Inferior parietal cortex (tissue), 1 donor: Measurements from ENCODE around the gene SYNGAP1.

ENCODE experiments used
- DNase-seq: peaks from one replicate; pipeline ENCODE4 v3.0.0-alpha.2; 2016; ENCODE audit errors: extremely low spot score

Gene SYNGAP1

GRCh38 chr6:33421344-33421643 lies 1.4 kb downstream of the SYNGAP1 start:
- DNase-seq = no peak

GRCh38 chr6:33423777-33424176 lies 3.9 kb downstream of the SYNGAP1 start:
- no peak for DNase-seq

GRCh38 chr6:33424855-33425667 lies 5.2 kb downstream of the SYNGAP1 start:
- no peak for DNase-seq

DNA sequence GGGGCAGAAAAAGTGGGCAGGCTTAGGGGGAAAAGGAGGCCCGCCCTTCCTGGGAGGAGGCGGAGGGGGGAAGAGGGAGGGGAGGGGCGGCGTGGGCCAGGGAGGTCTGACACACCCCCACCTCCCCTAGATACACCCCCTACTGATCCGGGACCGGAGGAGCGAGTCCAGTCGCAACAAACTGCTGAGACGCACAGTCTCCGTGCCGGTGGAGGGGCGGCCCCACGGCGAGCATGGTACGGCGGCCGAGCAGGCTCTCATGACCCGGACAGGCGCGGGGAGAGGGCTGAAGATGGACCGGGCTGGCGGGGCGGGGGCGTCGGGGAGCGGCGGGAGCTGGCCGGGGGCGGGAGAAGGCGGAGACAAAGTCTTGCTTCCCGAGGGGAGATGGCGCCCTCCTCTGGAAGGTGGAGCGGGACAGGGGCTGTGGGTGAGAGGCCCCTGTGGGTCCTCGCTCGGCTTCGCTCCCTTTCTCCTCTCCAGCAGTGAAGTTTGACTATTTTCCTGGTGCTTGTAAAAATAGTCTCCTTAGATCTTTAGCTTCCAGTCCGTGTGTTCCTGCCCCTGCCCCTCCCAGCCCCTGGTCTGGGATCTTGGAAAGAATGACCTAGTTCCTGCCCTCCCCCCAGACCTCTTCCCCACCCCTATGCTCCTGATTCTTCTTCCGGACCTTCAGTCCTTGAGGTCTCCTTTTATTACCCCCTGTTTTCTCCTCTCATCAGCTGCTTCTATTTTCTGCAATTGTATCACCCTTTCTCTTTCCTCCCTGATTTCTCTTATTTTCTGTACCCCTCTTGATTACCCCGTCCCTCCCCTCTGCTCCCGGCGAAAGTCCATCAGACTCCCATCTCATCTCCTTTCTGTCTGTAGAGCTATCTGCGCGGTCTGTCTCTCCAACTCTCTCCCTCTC lies 6.1 kb downstream of the SYNGAP1 start:
- peak; percentile 71 for DNase-seq

DNA sequence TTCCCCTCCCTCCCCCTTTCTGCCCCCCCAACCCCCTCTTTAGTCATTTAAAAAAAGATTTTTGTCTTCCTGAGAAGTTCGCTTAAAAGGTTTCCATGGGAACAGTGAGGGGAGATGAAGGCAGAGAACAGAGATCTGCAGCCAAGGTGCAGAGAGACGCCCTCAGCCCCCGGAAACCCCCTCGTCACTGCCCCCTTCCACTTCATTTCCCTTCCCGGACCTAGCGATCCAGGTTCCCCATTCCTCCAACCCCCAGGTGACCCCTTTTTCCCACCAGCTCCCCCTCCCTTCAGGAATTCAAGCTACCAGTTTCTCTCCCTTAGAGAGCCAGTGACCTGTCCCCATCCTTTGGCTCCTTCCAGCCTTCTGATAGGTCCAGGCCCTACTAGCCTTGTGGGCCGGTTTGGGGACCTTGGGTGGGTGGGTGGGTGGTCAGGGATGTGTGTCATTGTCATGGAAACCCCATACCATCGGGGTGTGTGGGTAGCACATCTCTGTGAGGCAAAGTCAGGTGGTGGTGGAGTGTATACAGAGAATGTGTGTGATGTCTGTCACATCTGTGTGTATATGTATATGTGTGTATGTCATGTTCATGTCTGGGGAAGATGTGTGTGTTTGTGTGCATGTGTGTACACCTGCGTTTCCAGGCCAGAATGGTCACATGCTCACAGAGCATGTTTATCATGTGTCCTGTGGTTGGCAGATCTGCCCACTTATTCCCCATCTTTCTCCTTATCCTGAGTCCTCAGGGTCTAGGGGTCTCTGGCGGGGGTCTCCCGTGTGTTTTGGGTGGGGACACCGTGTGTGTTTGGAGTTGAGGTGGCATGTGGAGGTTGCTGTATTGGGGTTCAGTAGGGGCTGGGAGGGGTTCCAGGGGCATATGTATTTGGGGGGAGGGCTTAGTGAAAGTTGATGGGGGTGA lies 7.0 kb downstream of the SYNGAP1 start:
- peak; percentile 22 for DNase-seq

DNA sequence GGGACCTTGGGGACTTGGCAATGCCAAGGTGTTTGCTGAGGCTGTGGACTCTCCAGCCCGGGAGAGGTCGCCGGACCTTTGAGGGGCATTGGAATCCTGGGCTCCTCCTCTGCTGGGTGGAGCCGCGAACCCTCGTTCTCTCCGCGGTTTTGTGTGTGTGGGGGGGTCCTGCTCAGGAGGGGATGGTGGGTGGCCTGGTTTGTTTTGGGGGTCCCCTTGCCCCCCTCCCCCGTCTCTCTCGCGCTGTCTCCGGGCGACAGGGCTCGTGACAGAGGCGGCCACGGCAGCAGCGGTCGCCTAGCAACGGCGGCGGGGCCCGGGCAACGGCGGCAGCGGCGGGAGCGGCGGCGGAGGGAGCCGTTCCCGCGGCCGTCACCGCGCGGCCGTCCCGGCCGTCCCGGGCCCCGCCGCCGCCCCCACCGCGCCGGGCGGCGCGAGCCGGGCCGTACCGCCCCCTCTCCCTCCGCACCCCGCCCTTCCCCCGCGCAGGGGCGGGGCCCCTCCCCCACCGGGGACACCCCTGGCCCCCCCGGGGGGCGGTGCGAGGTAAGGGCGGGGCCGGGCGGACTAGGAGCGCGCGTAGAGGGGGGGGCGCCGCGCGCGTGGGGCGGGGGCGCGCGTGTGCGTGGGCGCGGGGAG lies 7.8 kb downstream of the SYNGAP1 start:
- no peak for DNase-seq

GRCh38 chr6:33428224-33428965 lies 8.5 kb downstream of the SYNGAP1 start:
- DNase-seq = no peak

DNA sequence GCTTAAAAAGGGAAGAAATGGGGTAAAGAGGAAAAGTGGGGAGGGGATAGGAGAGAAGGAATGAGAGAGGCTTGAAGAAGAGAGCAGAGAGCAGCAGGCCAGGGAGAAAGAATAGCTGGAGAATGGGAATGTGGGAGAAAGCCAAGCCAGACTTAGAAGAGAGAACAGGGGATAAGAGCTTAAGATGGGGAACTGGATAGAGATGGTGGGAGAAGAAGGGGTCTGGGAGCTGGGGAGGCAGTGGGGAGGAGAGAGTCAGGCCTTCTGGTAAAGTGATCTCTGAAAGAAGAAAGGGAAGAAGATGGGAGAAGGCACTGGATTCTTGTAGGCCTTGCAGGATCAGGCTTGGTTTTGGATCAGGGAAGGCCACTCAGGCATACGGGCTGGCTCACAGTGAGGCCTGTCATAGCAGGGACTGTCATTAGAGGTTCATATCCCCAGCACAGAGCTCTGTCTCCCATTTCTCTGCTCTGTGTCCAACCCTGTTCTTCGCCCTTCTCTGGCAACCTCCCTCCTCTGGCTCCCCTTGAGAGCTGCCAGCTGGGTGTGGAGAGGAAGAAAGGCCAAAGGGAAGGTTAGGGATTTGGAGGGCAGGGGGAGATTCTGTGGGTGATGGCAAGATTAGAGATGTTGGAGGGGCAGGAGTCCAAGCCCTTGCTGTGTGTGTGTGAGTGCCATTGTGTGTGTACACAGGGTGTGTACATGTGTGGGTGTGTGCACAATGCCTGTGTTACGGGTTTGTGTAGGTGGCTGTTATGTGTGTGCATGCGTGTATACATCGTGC lies 9.3 kb downstream of the SYNGAP1 start:
- no peak for DNase-seq

DNA sequence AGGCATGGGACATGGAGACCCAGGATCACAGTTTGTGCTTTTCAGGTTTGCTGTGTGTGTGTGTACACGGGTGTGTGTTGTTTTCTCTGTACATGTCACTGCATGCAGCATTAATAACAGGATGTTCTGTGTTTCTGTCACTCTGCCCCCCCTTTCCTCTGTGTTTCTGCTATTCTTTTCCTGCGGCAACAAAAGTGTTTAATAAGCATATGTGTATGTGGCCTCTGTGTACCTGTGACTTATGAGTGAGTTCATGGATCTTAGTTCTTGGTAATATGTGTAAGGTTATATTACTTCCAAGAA lies 9.8 kb downstream of the SYNGAP1 start:
- no peak for DNase-seq

GRCh38 chr6:33430334-33430733 lies 10.5 kb downstream of the SYNGAP1 start:
- DNase-seq = no peak

- DNase-seq = peak; percentile 74
These were observed 11.4 kb downstream of the SYNGAP1 start for GRCh38 chr6:33430991-33431879.

GRCh38 chr6:33431880-33432541 lies 12.1 kb downstream of the SYNGAP1 start:
- no peak for DNase-seq

- DNase-seq = no peak
These were observed 12.7 kb downstream of the SYNGAP1 start for GRCh38 chr6:33432546-33432945.

- no peak for DNase-seq
These were observed 13.2 kb downstream of the SYNGAP1 start for GRCh38 chr6:33433001-33433543.

- DNase-seq = no peak
These were observed 13.8 kb downstream of the SYNGAP1 start for GRCh38 chr6:33433544-33434191.

DNA sequence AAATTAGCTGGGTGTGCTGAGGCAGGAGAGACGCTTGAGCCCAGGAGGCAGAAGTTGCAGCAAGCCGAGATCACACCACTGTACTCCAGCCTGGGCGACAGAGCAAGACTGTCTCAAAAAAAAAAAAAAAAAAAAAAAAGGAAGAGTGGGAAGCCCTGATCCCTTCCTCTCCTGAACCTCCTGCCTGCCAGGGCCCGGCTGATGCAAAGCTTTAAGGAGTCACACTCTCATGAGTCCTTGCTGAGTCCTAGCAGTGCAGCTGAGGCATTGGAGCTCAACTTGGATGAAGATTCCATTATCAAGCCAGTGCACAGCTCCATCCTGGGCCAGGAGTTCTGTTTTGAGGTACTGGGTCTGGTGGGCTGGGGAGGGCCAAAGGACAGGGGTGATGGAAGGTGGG lies 15.1 kb downstream of the SYNGAP1 start:
- DNase-seq = no peak

DNA sequence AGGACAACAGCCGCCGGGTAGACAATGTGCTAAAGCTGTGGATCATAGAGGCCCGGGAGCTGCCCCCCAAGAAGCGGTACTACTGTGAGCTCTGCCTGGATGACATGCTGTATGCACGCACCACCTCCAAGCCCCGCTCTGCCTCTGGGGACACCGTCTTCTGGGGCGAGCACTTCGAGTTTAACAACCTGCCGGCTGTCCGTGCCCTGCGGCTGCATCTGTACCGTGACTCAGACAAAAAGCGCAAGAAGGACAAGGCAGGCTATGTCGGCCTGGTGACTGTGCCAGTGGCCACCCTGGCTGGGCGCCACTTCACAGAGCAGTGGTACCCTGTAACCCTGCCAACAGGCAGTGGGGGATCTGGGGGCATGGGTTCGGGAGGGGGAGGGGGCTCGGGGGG lies 17.8 kb downstream of the SYNGAP1 start:
- no peak for DNase-seq
